ENCODE measurements around the gene IQCH.

- TF ChIP-seq GATA3 (IDR thresholded peaks at IDR 0.05; ENCODE audit: low read depth, low read length) (no peak), GATA2 (IDR thresholded peaks at IDR 0.05; ENCODE audit: low read depth, low read length) (no peak)
Observed at GRCh38 chr15:67501177-67501835, 246.7 kb downstream of the IQCH start.

Data from SH-SY5Y (cell line).